Raji (cell line): ENCODE data around the gene EPHA6.

Experiments used
- POLR2A ChIP-seq: IDR thresholded peaks from 2 replicates; pipeline ENCODE4 v1.6.1; 2011; ENCODE audit warnings: low read depth, low read length, control low read depth; ENCODE audit not compliant: insufficient read depth

The EPHA6 gene

DNA sequence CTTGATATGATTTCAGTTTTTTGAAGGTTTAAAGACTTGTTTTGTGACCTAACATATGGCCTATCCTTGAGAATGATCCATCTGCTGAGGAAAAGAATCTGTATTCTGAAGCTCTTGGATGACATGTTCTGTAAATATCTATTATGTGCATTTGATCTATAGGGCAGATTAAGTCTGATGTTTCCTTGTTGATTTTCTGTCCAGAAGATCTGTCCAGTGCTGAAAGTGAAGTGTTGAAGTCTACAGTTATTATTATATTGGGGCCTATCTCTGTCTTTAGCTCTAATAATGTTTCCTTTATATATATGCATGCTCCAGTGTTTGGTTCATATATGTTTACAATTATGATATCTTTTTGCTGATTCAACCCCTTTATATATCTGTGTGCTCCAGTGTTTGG lies 362.8 kb downstream of the EPHA6 start:
- no peak for TF ChIP-seq POLR2A

DNA sequence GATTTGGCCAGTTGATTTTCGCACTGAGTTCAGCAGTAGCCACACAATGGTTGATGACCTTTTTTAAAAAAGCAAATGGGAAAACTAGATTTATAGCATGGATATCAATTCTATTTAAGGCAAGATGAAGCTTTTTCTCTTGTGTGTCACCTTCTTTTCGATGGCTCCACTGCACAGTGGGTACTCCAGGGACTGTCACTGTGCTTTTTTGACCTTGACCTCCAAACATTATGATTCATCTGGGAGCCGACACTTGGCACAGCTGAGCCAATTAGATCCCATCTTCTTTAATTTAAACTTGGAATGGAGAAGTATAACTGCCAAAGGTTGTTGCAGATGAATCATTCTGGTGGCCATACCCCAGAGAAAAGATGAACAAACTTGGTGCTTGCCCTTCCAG lies 367.3 kb downstream of the EPHA6 start:
- TF ChIP-seq POLR2A, result no peak

DNA sequence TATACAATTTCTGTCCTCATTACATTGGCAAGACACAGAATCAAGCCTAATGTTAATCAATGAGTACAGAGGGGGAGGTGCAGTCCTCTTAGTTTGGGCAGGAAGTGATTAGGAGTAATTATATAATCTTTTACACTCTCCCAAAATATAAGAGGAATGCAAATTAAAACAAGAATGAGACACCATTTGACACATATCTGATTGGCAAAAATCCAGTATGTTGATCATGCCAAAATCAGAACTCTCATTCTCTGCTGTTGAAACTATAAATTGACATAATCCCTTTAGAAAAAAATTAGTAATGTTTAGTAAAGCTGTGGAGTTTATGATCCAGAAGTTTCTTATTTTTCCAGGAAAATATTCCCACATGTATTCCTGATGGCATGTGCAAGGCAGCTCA lies 373.4 kb downstream of the EPHA6 start:
- no peak for TF ChIP-seq POLR2A

DNA sequence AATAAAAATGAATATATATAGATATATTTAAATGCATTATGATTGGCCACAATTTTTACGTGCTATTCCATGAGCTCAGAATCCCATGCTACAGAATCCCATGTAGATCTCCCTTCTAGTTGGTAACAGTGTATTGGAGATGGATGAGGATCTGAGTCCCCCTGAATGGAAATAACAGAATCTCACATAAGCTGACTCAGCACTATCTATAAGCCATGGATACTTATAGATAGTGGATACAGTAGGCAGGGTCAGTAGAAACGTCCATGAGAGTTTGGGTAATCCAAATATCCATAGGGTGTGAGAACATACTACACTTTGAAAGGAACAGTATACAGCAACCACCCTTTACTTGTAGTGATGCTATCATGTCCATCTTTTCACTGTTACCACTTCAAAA lies 375.4 kb downstream of the EPHA6 start:
- TF ChIP-seq POLR2A, result no peak

DNA sequence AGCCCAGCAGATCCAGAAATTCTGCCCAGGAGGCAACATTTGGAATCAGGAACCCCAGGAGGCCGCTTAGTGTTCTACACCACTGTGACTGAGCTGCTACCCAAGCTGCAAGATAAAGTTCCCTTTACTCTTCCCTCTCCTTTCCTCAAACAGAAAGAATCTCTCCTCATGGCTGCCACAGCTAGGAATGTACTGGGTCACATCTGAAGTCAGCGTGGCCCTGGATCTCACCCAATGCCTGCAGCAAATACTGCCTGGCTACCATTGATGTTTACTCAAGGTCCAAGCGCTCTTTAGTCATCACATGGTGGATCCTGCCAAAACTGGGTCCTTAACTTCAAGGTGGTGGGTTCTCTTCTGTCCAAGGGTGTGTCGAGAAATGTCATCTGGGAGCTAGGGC lies 382.7 kb downstream of the EPHA6 start:
- TF ChIP-seq POLR2A, result no peak

DNA sequence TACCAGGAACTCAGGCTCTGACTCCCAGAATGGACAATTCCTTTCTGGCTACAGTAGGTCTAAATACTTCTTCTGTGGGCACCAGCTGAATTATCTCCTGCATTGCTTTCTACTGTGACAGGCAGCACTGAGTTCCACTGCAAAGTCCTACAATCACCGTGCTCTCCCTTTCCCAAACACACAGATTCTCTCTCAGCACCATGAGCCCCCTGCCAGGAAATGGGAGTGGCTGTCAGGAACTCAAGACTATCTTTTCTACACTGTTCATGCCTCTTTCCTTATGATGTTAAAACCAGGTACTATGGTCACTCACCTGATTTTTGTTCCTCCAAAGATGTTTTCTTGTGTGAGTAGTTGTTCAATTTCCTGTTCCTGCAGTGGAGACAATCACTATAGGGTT lies 383.4 kb downstream of the EPHA6 start:
- TF ChIP-seq POLR2A, result no peak

DNA sequence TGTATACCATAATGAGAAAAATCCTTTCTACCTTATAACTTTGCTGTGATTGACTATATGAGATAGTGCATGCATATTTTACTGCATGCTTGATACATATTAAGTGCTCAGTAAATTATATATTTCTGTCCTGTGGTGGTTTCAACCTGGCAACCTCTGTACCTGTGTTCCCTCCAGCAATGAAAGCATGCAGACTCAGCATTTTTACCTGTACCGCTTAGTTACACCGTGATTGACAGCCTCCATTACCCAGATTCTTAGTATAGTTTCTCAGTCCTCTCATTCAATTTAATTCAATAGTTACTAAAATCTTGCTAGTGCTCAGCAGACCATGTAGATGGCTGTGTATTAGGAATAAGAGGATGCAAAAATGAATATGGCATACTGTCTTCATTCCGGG lies 386.0 kb downstream of the EPHA6 start:
- no peak for TF ChIP-seq POLR2A

DNA sequence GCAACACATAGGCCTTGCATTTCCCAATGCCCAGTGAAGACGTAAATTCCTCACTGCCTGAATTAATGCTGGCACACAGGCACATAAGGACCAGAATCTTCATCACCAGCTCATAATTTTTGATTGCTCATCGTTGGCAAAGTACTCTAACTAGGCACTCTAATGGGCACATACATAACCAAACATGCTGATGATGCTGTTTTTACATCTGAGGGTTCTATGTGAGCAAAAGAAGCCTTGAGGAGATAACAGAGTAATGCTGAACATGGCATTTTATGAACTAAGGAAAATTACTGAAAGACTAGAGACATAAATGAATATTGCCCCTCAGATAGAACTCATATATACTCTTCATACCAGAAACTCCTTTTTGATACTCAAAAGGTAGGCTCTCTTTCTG lies 387.4 kb downstream of the EPHA6 start:
- no peak for TF ChIP-seq POLR2A

DNA sequence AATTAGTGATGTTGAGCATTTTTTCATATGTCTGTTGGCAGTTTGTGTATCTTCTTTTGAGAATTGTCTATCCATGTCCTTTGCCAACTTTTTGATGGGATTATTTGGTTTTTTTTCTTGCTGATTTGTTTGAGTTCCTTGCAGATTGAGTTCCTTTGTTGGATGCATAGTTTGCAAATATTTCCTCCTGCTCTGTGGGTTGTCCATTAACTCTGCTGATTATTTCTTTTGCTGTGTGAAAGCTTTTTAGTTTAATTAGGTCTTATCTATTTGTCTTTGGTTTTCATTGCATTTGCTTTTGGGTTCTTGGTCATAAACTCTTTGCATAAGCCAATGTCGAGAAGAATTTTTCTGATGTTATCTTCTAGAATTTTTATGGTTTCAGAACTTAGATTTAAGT lies 414.6 kb downstream of the EPHA6 start:
- TF ChIP-seq POLR2A, result no peak

DNA sequence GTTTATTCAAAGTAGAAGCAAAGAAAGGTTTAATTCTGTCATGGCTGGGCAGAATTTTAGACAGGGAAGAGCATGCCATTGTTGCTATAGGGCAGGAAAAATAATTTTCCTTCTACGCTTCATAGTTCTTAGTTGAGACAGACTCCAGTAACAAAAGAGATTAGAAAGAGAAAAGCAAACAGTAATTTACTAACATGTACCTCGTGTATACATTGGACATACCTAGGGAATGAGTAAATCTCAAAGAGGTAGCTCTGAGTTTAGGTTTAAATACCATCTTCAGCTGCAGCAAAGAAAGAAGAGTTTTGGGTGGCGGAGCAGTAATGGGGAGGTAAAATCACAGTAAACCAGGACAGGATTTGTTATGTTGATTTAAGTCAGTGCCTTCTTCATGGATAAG lies 416.1 kb downstream of the EPHA6 start:
- TF ChIP-seq POLR2A, result no peak

DNA sequence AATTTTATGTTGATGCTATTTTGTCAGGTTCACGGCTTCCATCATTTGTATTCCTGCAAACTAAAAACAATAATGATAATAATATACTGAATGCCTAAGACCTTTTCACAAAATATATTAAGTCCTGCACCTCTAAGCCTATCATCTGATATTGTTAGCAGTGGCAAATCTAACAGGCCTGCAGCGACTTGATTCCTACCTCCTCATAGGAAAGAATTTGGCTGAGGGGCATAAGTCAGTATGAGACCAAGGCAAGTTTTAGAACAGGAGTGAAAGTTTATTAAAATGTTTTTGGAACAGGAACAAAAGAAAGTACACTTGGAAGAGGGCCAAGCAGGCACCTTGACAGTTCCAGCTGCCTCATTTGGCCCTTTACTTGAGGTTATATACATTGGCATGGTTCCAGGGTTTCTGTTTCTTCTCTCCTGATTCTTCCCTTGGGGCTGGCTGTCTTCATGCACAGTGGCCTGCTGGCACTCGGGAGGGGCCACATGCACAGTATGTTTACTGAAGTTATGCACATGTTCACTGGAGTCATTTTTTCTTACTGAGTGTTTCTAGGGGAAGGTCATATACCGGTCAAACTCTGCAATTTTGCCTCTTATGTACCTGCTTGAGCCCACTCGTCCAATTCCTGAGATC lies 418.1 kb downstream of the EPHA6 start:
- TF ChIP-seq POLR2A, result no peak

DNA sequence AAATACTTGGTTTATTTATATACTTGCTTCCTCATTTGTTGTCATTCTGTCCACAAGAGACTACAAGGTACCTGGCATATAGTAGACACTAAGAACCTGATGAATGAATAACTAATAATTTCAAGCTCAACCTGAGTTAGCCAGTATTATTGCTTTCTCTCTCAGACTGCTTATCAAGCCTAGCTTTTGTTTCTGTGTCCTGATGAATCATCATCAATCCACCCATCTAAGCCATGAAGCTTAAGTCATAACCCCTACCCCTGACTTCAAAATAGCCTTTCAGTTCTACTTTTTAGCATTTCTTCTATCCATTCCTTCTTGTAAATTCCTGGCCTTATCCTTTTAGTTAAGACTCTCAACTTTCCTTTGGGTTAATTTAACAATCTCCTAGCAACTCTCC lies 420.8 kb downstream of the EPHA6 start:
- TF ChIP-seq POLR2A, result no peak

DNA sequence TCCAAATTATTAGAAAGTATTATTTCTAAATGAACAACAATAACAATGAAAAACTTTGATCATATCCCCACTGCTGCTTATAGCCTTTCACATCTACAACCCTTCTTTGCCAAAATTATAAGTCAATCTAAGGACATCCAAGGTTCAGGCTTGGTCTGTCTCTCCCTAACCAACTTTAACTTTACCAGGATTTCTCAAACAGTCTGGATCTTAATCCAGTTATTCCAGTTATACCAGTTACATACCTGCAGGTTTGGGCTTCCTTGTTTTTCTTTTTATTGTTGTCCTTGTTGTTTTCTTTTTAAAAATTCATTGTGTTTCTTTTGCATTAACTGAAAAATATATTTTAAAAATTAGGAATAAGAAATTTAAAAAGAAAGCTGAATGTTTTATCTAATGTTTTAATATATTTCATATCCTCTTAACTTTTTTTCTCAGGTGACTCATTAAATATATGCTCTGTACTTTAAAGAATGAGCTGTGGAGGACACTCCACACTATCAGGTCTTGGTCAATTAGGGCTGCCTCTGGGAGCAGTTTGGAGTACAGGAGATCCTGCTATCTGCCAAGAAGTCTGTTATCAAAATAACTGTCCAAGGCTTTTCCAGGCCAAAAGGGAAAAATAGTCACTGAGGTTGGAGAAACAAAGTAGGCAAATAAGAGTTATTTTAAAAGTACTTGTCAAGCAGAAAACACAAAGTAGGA lies 421.4 kb downstream of the EPHA6 start:
- TF ChIP-seq POLR2A, result no peak

DNA sequence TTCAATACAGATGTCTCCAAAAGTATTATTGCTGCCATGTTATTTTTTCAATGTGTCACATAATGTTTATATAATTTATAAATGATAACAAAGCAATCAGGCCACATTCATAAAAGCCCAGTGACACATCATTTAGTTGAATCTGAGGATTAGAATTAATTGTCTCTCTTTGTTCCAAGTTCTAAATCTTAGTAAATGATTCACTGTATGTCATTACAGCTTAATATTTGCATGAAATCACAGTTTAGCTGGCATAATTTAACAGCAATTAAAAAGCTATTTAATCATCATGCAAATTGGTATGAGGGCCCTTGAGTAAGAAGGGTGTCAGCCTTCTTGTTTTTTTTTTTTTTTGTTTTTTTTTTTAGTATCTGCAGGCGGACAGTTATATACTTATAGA lies 427.0 kb downstream of the EPHA6 start:
- no peak for TF ChIP-seq POLR2A

DNA sequence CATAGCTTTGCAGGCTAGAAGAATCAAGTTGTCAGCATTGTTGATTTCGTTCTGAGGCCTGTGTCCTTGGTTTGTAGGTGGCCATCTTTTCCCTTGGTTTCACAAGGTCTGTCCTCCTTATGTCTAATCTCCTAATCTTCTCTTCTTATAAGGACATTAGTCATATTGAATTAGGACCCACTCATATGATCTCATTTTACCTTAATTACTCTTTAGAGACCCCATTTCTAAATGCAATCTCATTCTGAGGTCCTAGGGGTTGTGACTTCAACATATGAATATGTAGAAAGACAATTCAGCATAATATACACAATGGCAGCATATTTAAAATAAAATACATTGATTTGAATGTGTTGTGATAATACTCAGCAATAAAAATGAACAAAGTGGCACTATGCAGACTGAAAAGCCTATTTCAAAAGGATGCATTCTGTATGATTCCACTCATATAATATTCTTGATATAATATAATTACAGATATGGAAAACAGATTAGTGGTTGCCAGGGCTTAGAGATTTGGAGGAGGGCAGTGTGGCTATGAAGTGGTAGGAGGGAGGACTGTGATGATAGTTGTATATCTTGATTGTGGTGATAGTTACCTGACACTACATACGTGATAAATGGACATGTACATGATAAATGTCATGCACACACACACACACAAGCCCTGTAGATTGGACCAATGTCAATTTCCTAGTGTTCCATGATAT lies 431.0 kb downstream of the EPHA6 start:
- no peak for TF ChIP-seq POLR2A

DNA sequence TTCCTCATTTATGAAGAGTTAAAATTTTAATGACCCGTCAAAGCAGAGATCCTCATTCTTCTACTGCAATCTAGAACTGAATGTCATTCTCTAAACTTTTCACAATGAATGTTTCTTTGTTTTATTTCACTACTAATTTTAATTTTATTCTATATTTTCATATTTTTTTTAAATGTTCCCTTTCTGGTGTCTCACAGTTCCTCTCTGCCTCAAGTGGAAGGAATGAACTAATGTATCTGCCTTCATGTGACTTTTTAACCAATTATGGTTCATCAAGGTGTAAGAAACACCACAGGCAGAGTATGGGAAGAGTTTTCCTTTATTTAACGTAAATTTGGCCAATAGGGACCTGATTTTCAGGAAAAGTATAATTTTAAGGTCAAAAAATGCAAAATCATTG lies 441.7 kb downstream of the EPHA6 start:
- no peak for TF ChIP-seq POLR2A

DNA sequence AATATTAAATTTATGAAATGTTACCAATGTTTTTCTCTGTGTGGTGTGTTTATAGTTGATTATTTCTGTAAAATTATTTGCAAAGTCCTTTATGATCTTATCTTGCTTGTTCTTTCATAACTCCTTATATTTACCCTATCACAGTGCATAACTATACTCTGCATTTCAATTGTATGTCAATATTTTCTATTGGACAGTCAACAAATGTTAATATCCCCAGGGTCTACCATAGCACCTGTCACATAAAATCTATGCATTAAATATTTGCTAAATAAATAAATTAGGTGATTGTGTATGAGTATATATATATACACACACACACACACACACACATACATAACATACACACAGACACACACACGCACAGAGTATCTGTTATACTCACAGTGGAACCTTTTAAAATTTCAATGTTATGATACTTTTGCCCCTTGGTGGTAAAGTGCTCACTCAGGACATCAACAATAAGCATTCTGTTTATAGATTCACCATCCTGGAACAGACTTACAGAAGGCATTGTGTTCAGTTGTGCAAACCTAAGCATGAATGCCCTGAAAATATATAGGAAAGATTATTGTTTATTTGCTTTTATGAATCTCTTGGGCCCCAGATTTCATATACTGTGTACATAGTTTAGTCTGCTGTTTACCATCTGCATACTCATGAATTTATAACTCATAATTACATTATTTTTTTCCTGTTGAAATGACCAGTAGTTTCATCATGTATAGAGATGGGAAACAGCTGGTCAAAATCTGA lies 443.7 kb downstream of the EPHA6 start:
- no peak for TF ChIP-seq POLR2A
